ENCODE results near the gene ANKRD10.
A peak's percentile ranks its signal among the peaks of the same experiment; 100 is the strongest.
"Not testable (repeated sequence)": the region's sequence is repeated elsewhere in the genome, so short reads cannot be mapped to it uniquely, and the experiment has no call there.

The ANKRD10 gene

DNA sequence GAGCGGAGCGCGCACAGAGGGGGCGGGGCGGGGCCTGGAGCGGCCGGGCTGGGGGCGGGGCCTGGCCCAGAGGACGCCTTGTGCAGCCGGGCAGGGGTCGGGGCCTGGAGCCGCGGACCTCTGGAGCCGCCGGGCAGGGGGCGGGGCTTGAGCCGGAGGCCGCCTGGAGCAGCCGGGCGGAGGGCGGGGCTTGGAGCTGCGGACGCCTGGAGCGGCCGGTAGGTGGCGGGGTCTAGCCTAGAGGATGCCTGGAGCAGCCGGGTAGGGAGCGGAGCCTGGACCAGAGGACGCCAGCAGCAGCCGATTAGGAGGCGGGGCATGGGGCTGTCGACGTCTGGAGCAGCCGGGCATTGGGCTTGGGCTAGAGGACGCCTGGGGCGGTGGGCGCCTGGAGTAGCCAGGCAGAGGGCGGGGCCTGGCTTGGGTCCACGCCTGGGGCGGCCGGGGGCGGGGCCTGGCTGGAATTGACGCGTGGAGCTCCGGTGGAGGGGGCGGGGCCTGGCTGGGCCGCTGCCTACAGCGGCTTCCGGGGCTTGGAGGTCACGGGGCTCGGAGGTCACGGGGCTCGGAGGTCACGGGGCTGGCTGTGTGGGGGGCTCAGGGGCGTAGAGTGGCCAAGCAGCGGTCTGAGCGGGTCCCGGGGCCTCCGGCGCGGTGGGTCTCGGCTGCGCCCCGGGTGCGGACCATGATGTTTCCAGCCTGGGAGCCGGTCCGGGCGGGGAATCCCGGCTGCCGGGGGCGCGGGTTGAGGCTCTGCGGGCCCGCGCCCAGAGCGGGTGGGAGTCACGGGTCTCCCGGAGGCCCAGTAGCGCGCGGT is at the start of gene ANKRD10:
Gene ANKRD10, minus strand, starts transcription at position 13 of the 817 bp plus-strand sequence. CDS start 135 bp downstream, outside the sequence.
- peak; percentile 84 for DNase-seq (ENCODE audit: low read depth)

DNA sequence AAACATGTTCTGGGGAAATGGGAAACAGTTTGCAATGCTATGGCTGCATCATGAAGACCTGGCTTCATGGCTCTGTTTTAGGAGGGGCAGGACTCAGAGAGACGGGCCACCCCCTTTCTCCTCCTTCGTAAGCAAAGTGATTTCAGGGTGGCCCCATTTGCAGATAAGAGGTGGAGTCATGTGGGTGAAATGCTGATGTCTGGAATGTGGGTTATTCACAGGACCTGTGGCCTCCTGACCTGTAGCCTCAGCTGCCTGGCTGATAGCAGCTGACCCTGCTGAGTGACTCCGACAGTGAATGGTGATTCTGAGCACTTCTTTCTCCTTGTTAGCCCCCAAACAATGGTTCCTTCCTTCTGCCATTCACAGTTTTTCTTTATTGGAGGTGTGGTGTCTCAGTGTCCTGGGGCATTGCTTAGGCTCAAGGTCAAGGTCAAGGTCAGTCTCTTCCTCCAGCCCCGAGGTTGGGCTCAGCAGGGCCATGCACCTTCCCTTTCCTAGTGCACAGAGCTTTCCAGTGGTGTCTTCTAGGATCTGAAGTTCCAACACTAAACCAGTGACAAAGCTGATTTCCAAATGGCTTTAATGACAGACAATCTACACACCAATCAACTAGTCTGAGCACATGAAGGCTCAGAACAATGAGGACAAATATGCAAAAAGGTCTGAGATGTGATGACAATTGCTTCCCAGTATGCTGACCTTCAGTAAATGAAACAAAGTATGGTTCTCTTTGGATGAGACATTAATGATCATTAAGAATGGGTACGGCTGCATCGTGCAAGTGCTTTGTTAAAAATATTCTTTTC is 49.6 kb upstream of the ANKRD10 start:
- DNase-seq (ENCODE audit: low read depth): no peak

DNA sequence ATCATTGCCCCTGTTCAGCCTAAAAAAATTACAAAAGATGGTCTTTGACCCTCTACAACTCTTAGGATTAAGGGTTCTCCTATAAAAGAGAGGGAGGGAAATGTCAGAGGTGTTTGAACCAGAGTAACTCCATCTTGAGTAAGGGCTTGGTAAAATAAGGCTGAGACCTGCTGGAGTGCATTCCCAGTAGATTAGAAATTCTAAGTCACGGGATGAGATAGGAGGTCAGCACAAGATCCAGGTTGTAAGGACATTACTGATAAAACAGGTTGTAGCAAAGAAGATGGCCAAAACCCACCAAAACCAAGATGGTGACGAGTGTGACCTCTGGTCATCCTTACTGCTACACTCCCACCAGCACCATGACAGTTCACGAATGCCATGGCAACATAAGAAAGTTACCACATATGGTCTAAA is 48.7 kb upstream of the ANKRD10 start:
- no peak for DNase-seq (ENCODE audit: low read depth)

DNA sequence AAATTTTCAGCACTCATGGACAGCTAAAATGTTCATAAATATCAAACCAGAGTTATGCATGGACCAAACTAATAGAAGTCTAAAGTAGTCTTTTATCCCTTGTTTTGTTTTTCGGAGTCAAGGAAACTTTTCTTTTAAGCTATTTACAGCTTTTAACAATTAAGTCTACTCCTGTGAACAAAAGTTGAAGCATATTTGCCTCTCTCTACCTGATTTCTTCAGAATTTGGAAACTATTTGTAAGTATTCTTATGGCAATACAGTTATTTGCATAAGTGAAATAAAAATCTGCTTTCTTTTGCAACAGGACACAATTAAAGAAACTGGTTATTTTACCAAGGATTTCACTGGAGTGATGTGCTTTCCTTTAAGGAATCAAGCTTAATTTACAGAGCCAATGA is 47.1 kb upstream of the ANKRD10 start:
- no peak for DNase-seq (ENCODE audit: low read depth)

DNA sequence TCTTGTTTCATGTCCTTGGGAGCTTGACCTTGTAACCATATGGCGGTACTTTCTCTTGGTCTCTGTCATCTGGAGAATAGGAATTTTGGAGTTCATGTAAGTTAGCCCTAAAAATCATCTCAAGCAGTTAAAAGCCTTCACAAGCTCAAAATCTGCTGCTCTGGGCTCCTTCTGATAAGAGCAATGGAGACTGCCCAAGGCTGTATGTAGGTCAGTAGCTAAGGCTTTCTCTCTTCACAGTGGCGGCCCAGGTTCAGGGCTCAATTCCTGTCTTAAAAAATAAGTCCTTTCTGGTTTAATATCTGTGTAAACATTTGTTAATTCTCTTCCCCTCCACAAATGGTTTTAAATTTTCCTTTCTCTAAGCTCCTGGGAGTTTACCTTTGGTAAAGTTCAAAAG is 45.3 kb upstream of the ANKRD10 start:
- no peak for DNase-seq (ENCODE audit: low read depth)

DNA sequence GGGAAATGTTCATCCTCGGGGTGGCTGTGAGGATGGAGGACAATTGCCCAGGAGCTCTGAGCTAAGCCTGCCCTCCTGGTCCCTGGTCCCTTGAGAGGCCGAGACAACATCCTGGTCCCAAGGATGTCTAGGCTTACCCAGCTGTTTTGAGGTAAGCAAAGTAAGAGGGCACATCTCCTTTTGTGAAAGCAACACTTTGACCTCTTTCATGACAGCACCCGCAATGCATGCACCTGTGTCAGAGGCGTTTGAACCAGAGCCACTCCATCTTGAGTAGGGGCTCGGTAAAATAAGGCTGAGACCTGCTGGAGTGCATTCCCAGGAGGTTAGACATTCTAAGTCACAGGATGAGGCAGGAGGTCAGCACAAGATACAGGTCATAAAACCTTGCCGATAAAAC is 43.1 kb upstream of the ANKRD10 start:
- no peak for DNase-seq (ENCODE audit: low read depth)

DNA sequence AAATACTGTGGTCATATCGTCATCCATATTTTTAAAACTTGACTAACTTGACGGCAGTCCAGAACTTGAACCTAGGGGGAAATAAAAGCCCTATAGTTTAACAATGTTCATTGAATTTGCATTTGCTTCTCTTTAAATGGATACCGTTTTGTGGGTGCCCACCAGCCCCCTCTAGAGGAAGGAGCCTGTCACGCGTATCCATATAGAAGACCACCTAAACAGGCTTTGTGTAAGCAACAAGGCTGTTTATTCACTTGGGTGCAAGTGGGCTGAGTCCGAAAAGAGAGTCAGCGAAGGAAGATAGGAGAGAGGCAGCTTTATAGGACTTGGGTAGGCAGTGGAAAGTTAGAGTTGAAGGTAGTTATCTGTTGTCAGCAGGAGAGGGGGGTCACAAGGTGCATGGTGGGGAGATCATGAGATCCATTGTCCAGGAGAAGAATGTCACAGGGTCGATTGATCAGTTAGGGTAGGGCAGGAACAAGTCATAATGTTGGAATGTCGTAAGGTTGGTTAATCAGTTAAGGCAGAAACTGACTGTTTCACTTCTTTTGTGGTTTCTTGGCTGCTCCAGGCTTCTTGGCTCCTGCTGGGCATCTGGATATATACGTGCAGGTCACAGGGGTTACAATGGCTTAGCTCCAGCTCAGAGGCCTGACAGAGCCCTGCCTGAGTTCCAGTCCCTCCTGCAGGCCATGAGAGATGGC is 42.5 kb upstream of the ANKRD10 start:
- DNase-seq (ENCODE audit: low read depth): no peak

DNA sequence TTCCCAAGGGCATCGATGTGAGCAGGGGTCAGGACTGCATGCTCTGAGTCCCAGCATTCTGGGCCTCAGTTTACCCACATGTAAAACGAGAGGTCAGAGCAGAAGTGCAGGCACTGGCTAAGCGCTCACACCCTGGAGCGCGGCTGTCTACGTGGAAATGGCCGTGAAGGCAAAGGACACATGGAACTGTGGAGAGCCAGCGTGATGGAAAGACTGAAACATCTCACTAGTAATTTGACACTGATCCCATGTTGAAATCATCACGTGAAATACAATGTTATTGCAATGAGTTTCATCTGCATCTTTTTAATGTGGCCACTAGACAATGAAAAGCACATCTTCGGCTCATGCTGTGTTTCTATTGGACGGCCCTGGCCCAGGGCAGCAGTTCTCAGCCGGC is 41.3 kb upstream of the ANKRD10 start:
- not testable (repeated sequence) for DNase-seq (ENCODE audit: low read depth)

DNA sequence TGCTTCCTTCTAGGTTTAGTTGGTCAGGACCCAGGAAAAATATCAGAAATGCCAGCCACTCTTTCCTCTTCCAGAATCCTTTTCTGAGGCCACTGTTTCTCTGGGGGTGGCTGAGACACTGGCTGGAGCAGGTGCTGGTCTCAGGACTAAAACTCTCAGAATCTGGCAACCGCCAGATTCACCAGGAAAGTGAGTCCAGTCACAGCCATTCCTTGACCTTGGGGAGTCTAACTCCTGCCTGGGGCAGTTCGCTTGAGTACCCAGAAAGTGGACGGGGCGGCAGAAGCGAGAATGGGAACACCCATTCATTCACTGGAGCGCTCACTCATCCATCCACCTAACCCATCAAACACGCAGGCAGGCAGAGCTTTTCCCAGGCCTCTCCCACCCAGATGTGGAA is 40.7 kb upstream of the ANKRD10 start:
- DNase-seq (ENCODE audit: low read depth): not testable (repeated sequence)

DNA sequence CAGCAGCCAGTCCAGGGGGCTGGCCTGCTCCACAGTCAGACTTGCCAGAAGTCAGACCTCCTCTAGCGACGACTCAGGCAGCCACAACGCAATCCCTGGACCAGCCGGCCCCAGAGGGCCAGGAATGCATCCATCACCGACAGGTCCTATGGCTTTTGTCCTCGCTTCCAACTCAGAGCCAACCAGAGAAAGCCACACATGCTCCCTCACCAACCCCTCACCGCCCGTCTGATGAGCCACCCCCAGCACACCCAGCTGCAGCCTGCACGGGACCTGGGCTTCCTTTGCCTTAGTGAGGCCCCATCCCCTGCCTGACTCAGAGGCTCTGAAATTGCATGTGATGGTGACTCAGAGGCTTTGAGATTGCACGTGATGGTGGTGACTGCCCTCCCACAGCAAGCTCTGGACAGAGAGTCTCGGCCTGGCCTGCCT is 40.2 kb upstream of the ANKRD10 start:
- DNase-seq (ENCODE audit: low read depth): not testable (repeated sequence)

DNA sequence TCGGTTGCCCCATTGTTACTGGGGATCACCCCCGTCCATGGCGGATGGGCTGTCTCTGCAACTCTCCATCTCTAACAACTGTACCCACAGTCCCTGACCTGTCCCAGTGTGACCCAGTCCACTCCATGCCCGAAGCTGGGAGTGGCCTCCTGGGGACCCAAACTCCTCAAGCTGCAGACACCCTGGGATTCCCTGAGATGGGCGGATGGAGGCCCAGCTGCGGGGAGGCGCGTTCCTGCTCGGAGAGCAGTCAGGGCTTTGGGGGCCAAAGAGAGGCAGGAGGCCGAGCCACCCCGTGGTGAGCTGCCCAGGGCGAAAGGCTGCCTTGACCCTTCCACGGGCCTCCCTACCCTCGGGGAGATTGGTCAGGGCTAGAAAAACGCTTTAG is 39.7 kb upstream of the ANKRD10 start:
- not testable (repeated sequence) for DNase-seq (ENCODE audit: low read depth)

DNA sequence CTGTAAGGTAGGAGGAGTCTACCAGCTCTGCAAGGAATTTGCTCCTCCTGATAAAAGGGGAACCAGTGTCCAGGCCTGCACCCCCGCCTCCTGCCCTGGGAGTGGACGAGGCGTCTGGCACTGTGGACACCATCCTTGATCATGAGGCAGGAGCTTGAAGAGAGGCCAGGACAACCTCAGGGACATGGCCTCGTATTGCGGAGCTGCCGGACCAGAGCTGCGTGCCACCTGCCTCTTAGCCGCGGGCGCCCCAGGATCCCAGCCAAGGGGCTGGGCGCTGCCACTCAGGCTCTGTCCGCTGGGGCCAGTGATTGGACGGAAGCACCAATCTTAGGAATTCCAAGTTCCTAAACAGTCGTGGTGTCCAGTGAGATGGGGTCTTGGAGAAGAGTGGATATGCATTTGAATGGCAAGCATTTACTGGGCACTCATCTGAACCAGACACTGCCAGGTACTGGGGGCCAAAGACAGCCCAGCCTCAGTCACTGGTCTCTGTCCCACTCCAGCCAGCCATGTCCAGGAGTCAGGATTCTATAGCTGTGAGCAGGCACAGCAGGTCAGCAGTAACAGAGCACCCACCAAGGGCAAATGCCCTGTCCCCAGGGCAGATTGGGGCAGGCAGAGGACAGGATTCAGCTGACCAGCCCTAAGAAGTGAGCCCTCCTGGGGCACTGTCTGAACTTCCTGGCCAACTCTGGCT is 39.1 kb upstream of the ANKRD10 start:
- no peak for DNase-seq (ENCODE audit: low read depth)

DNA sequence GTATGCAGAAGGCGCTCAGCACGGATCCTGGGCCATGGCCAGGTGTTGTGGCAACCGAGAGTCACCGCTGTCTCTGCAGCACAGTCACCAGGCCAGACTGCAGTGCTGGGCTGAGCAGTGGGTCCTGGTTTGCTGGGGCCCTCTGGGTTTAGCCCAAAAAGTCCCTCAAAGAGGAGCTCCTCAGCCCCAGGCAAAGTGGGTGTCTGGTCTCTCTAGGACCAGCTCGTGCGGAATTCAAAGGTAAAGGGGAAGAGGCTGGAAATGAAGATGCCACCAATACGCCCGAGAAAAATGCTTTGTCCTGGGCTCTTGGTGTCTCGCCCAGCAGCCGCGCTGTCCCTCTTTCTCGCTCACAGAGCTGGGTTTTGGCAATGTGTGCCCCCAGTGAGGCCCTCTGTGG is 38.5 kb upstream of the ANKRD10 start:
- no peak for DNase-seq (ENCODE audit: low read depth)

DNA sequence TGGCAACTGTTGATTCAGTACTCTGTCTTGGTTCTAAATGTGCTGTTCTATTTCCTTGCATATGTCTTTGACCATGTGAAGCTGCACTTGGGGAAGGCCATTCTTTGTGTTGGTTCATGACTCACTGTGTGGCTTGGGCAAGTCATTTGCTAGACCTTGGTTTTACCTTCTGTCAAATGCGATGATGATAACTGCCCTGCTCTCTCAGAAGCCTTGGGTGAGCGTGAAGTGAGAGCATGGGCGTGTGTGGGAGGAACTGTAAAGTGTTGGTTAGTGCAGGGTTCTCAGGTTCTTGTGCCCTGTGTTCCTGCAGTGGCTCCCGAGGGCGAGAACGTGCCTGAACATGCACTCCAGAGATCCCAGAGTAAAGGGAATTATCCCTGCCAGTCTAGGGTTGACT is 37.3 kb upstream of the ANKRD10 start:
- not testable (repeated sequence) for DNase-seq (ENCODE audit: low read depth)

DNA sequence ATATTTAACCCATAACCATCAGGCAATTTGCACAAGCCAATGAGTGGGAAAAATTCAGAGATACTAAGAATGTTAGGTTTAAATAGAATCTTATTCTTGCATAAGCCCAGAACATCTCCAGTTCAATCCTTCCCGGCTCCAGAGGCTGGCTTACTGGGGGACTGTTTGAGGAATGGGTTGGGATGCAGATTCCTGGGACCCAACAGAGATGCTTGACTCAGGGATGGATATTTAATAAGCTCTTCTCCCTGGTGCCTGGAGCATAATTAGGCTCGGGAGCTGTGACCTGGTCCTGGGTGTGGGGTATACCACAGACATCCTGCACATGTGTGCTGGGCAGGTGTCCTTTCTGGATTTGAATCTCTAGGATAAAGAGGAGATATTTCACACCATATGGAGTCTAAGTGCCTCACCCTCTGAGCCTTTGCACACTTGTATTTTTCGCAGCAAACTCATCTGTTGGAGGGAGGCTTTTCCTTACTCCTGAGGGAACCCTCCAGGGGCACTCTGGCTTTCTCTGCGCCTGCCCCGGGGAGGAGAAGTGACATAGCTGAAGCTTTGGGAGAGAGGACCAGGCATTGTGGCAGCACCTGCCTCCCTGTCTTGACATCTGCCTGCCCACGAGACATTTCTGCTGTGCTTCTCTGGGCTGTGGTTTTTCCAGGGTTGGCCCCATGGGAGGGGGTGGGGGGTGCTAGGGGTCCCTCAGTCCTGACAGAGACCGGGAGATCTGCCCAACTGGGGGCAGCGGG is 36.1 kb upstream of the ANKRD10 start:
- no peak for DNase-seq (ENCODE audit: low read depth)

DNA sequence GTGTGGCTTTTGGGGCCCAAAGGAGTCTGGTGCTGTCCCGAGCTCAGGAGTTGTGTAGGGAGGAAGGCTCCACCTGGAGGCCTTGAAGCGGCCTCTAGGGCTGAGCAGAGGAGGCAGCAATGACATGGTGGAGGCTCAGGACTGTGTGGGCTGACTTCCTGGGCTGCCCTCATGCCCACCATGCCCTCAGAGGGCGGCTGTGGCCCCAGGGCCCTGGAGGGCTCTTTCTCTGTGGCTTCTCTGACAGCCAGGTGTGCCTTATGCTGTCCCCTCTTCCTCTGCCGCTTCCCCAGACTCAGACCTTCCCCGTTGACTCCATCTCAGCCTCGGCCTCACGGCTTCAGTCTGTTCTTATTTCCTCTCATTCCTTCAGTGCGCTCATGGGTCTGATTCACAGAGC is 35.5 kb upstream of the ANKRD10 start:
- DNase-seq (ENCODE audit: low read depth): no peak

DNA sequence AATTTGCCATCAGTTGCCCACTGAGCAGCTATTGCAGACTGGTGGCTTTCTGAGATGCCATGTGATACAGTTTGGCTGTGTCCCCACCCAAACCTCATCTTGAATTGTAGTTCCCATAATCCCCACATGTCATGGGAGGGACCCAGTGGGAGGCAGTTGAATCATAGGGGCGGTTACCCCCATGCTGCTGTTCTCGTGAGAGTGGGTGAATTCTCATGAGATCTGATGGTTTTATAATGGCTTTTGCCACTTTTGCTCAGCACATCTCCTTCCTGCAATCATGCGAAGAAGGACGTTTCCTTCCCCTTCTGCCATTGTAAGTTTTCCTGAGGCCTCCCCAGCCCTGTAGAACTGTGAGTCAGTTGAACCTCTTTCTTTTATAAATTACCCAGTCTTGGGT is 34.8 kb upstream of the ANKRD10 start:
- DNase-seq (ENCODE audit: low read depth): no peak

DNA sequence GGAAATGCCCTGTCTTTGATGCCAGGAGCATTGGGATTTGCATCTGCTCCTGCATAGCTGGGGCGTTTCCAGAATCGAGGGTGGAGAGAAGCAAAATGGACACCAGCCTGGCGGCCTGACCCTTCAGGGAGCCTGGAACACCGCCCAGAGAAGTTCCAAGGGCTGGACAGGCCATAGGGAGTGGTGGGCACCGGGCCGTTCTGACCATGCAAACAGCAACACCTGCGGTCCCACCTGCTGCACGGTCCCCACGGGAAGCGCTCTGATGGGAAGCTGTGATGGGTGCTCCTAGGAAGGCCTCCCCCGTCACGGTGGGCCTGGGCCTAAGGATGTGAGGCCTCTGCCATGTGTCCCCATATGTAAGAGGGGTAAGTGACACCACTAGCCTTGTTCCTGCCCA is 34.2 kb upstream of the ANKRD10 start:
- no peak for DNase-seq (ENCODE audit: low read depth)

DNA sequence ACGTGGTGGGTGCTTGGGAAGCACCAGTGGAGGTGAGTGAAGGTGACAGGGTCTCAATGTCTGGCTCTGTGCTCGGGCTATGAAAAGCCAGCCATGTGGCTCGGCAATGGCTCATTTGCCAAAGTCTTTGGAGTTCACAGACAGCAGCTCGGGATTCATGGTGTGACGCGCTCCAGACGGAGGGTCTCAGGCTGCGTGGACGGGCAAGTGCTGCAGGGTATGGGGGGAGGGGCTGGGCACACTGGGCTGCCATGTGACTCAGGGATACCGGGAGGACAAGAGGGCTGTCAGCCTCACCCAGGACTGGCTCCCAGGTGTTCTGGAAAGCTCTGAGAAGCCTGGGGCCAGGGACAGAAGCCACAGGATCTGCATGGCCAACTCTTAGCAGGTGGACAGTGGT is 32.5 kb upstream of the ANKRD10 start:
- DNase-seq (ENCODE audit: low read depth): not testable (repeated sequence)

DNA sequence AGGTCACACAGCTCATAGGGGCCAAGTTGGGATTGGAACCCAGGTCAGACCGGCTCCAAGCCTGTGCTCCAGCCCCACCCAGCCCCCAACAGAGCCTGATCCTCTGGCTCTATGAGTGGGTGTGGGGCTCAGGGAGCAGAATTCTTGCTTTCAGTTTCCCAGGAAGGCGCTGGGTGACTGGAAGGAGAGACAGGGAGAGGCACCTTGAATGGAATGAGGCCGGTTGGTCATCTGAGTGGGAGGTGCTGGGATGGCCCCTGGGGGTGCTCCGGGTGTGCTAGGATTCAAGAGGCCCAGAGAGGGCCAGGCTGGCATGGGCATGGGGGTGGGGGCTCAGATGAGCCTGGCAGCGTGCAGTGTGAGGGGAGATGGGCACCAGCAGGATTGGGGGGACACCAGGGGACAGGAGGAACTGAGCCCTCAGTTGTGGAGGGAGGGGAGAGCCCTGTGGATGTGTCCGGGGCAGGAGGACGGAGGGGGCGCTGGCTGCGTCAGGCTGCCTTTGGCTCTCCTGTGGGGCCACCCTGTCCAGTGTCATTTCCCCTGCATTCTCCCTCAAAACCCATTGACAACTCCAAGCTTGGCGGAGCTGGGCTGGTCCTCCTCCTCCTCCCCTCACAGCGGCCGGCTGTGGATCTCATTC is 31.2 kb upstream of the ANKRD10 start:
- DNase-seq (ENCODE audit: low read depth): no peak

Data from activated T-helper 1 cell treated with Interleukin-2 at 50 U/mL for 16 hours (primary cell).